Measurements from ENCODE around the gene ARHGEF39. TPM values are rescaled to one million over a fixed set of nuclear protein-coding genes. Genes with fewer than 3 reads are reported as not detected.

ARHGEF39 gene
- total and polyA plus RNA-seq, 10 of the 15 experiments (the other 5 are each of a cell fraction or from before 2014, with no cell fraction given) = 2.0 to 28.9 (median 13.2) TPM

- peak; percentile 82 for TF ChIP-seq ZNF687 (IDR thresholded peaks at IDR 0.05)
- no peak for TF ChIP-seq NFIC (IDR thresholded peaks at IDR 0.05; ENCODE audit: low read depth, low read length)
- peak; percentile 49; the same call in 1 of the 2 replicates for TF ChIP-seq YY1 (IDR thresholded peaks at IDR 0.05; ENCODE audit: low read depth, low read length)
- TF ChIP-seq RFX5 (IDR thresholded peaks at IDR 0.05; ENCODE audit: low read depth, low read length) = peak; percentile 96
- 0 out of 2 replicates have a peak, but pooled peaks have one; percentile 43 for TF ChIP-seq RELB (IDR thresholded peaks at IDR 0.05; ENCODE audit: low read depth)
- TF ChIP-seq ATF7 (IDR thresholded peaks at IDR 0.05; ENCODE audit: low read depth) = peak; percentile 90
- no peak for TF ChIP-seq ZNF274 (IDR thresholded peaks at IDR 0.05; ENCODE audit: insufficient read depth, insufficient read length)
- TF ChIP-seq RUNX3 (IDR thresholded peaks at IDR 0.05; ENCODE audit: low read length) = 0 out of 2 replicates have a peak, but pooled peaks have one; percentile 18
- TF ChIP-seq POU2F2 (IDR thresholded peaks at IDR 0.05; ENCODE audit: borderline replicate concordance, low read depth, low read length) = peak; percentile 45; the same call in 1 of the 3 replicates
- peak; percentile 21 to 37 (median 34); a peak in 4 of 6 replicates for TF ChIP-seq CTCF (IDR thresholded peaks at IDR 0.05 in 2 of 3, conservative IDR thresholded peaks at IDR 0.05 in 1 of 3; ENCODE audit: control insufficient read depth in 2 of 3, extremely low read depth in 1 of 3, insufficient read depth in 1 of 3, low read depth in 3 of 3, low read length in 3 of 3)
- TF ChIP-seq ATF2 (IDR thresholded peaks at IDR 0.05; ENCODE audit: low read length) = no peak
- TF ChIP-seq BHLHE40 (IDR thresholded peaks at IDR 0.05; ENCODE audit: borderline replicate concordance in 1 of 2, low read depth in 2 of 2, low read length in 1 of 2) = peak; percentile 5 to 69; a peak in 2 of 4 replicates
- TF ChIP-seq GATAD2B (conservative IDR thresholded peaks at IDR 0.05; ENCODE audit: low read depth) = peak; percentile 66; the same call in 1 of the 2 replicates
- peak; percentile 17; the same call in 1 of the 2 replicates for TF ChIP-seq SMC3 (IDR thresholded peaks at IDR 0.05; ENCODE audit: borderline replicate concordance, low read length)
- no peak for TF ChIP-seq MXI1 (IDR thresholded peaks at IDR 0.05; ENCODE audit: low read depth, low read length)
- TF ChIP-seq DPF2 (IDR thresholded peaks at IDR 0.05) = no peak; the same call in 1 of the 2 replicates
- peak; percentile 90 for TF ChIP-seq CREM (IDR thresholded peaks at IDR 0.05; ENCODE audit: low read depth)
- peak; percentile 14; the same call in 1 of the 2 replicates for TF ChIP-seq ELK1 (IDR thresholded peaks at IDR 0.05; ENCODE audit: low read depth, low read length)
- no peak for TF ChIP-seq TARDBP (IDR thresholded peaks at IDR 0.05; ENCODE audit: borderline replicate concordance)
These were observed 48.1 kb downstream of the ARHGEF39 start (continued) for GRCh38 chr9:35616681-35617459.
